Stimulated activated memory B cell treated with anti-CD40 and anti-IgM and Interleukin-4, amounts not matched to agents 10 μg/mL and 1 μg/mL and 100 μg/mL, for 72 hours (primary cell): ENCODE results near the gene DPEP3.
A peak's percentile ranks its signal among the peaks of the same experiment; 100 is the strongest.
"Not testable (repeated sequence)": the region's sequence is repeated elsewhere in the genome, so short reads cannot be mapped to it uniquely, and the experiment has no call there.

Source experiments
- ATAC-seq: fragments of 150-1000 bp; cut with Tn5 transposase; 2 replicates; pipeline ENCODE4 v1.10.0; 2021
- H3K27ac Mint-ChIP-seq: one replicate; pipeline ENCODE4 v1.8.0; 2022; ENCODE audit warnings: mild to moderate bottlenecking, mixed read lengths
- H3K27me3 Mint-ChIP-seq: one replicate; pipeline ENCODE4 v1.8.0; 2022; ENCODE audit warnings: mixed read lengths
- H3K36me3 Mint-ChIP-seq: one replicate; pipeline ENCODE4 v1.8.0; 2022; ENCODE audit warnings: mixed read lengths
- H3K4me1 Mint-ChIP-seq: one replicate; pipeline ENCODE4 v1.8.0; 2022; ENCODE audit warnings: mixed read lengths
- H3K4me3 Mint-ChIP-seq: one replicate; pipeline ENCODE4 v1.8.0; 2022; ENCODE audit warnings: mild to moderate bottlenecking, moderate library complexity, mixed read lengths
- H3K9me3 Mint-ChIP-seq: one replicate; pipeline ENCODE4 v1.8.0; 2022; ENCODE audit warnings: mixed read lengths

The DPEP3 gene

GRCh38 chr16:67998779-67999688 is 18.7 kb upstream of the DPEP3 start, which contains the start of gene DPEP2:
DPEP2 (minus strand) TSS chr16:67999484; CDS start chr16:67993212, 6,272 bp downstream.
- not testable (repeated sequence) for H3K9me3 Mint-ChIP-seq, H3K36me3 Mint-ChIP-seq, H3K27me3 Mint-ChIP-seq
- H3K4me3 Mint-ChIP-seq: peak within 1 kb of the TSS; percentile 79
- H3K4me1 Mint-ChIP-seq: peaks cover 51% of the 10 kb centered on the region
- peak; percentile 95 for ATAC-seq
- H3K27ac Mint-ChIP-seq: peak within 1 kb of the TSS; percentile 89

GRCh38 chr16:67998231-67998778 is 18.0 kb upstream of the DPEP3 start:
- not testable (repeated sequence) for H3K9me3 Mint-ChIP-seq, H3K4me3 Mint-ChIP-seq, H3K36me3 Mint-ChIP-seq, ATAC-seq, H3K27me3 Mint-ChIP-seq
- Mint-ChIP-seq H3K4me1 (peaks cover 59% of the 10 kb centered on the region), H3K27ac (peak overlapping the region; percentile 89)

GRCh38 chr16:67996666-67997065 is 16.4 kb upstream of the DPEP3 start:
- Mint-ChIP-seq H3K36me3 (no peaks in the 10 kb centered on the region), H3K27ac (peak overlapping the region; percentile 27), H3K9me3 (no peaks in the 10 kb centered on the region), H3K4me3 (no peak overlapping the region), H3K27me3 (no peaks in the 10 kb centered on the region), H3K4me1 (peaks cover 70% of the 10 kb centered on the region)
- ATAC-seq: no peak

- H3K27me3 Mint-ChIP-seq: no peaks in the 10 kb centered on the region
- ATAC-seq: peak; percentile 46
- peak overlapping the region; percentile 93 for H3K27ac Mint-ChIP-seq
- no peaks in the 10 kb centered on the region for H3K9me3 Mint-ChIP-seq
- peaks cover 60% of the 10 kb centered on the region for H3K4me1 Mint-ChIP-seq
- no peaks in the 10 kb centered on the region for H3K36me3 Mint-ChIP-seq
- no peak overlapping the region for H3K4me3 Mint-ChIP-seq
Observed at GRCh38 chr16:67995423-67995822, 15.1 kb upstream of the DPEP3 start.

GRCh38 chr16:67994040-67994408 is 13.7 kb upstream of the DPEP3 start:
- H3K4me3 Mint-ChIP-seq: peak overlapping the region; percentile 57
- peak; percentile 20 for ATAC-seq
- H3K4me1 Mint-ChIP-seq: peaks cover 60% of the 10 kb centered on the region
- H3K36me3 Mint-ChIP-seq, H3K9me3 Mint-ChIP-seq, H3K27me3 Mint-ChIP-seq: not testable (repeated sequence)
- peak overlapping the region; percentile 93 for H3K27ac Mint-ChIP-seq

- H3K27me3 Mint-ChIP-seq: no peaks in the 10 kb centered on the region
- peak overlapping the region; percentile 93 for H3K27ac Mint-ChIP-seq
- peaks cover 64% of the 10 kb centered on the region for H3K4me1 Mint-ChIP-seq
- H3K4me3 Mint-ChIP-seq: peak overlapping the region; percentile 67
- H3K9me3 Mint-ChIP-seq: no peaks in the 10 kb centered on the region
- H3K36me3 Mint-ChIP-seq: no peaks in the 10 kb centered on the region
- ATAC-seq: peak; percentile 92
Observed at GRCh38 chr16:67993207-67994039, 13.1 kb upstream of the DPEP3 start.

- H3K9me3 Mint-ChIP-seq: no peaks in the 10 kb centered on the region
Observed at GRCh38 chr16:67992661-67993206, 12.4 kb upstream of the DPEP3 start.

GRCh38 chr16:67990018-67990386 is 9.7 kb upstream of the DPEP3 start:
- Mint-ChIP-seq H3K4me3 (no peak overlapping the region), H3K9me3 (no peaks in the 10 kb centered on the region), H3K36me3 (no peaks in the 10 kb centered on the region), H3K27me3 (no peaks in the 10 kb centered on the region), H3K4me1 (peaks cover 60% of the 10 kb centered on the region), H3K27ac (peak overlapping the region; percentile 59)
- no peak for ATAC-seq

More at GRCh38 chr16:67992661-67993206, 12.4 kb upstream of the DPEP3 start:
- H3K27me3 Mint-ChIP-seq: no peaks in the 10 kb centered on the region
- peaks cover 67% of the 10 kb centered on the region for H3K4me1 Mint-ChIP-seq
- peak overlapping the region; percentile 93 for H3K27ac Mint-ChIP-seq
- ATAC-seq: peak; percentile 24
- peak overlapping the region; percentile 67 for H3K4me3 Mint-ChIP-seq
- H3K36me3 Mint-ChIP-seq: no peaks in the 10 kb centered on the region

GRCh38 chr16:67989322-67990017 is 9.2 kb upstream of the DPEP3 start:
- H3K27ac Mint-ChIP-seq: peak overlapping the region; percentile 59
- no peak overlapping the region for H3K4me3 Mint-ChIP-seq
- H3K27me3 Mint-ChIP-seq: no peaks in the 10 kb centered on the region
- peaks cover 61% of the 10 kb centered on the region for H3K4me1 Mint-ChIP-seq
- ATAC-seq: peak; percentile 56
- no peaks in the 10 kb centered on the region for H3K9me3 Mint-ChIP-seq
- H3K36me3 Mint-ChIP-seq: no peaks in the 10 kb centered on the region

- Mint-ChIP-seq H3K36me3 (no peaks in the 10 kb centered on the region), H3K27me3 (no peaks in the 10 kb centered on the region), H3K27ac (peak overlapping the region; percentile 59), H3K4me3 (no peak overlapping the region), H3K4me1 (peaks cover 64% of the 10 kb centered on the region), H3K9me3 (no peaks in the 10 kb centered on the region)
- no peak for ATAC-seq
Observed at GRCh38 chr16:67988675-67989074, 8.4 kb upstream of the DPEP3 start.

GRCh38 chr16:67987460-67988160 is 7.3 kb upstream of the DPEP3 start:
- Mint-ChIP-seq H3K36me3 (no peaks in the 10 kb centered on the region), H3K9me3 (no peaks in the 10 kb centered on the region), H3K4me1 (peaks cover 62% of the 10 kb centered on the region), H3K4me3 (no peak overlapping the region), H3K27ac (peak overlapping the region; percentile 59), H3K27me3 (no peaks in the 10 kb centered on the region)
- no peak for ATAC-seq

GRCh38 chr16:67986949-67987348 is 6.7 kb upstream of the DPEP3 start:
- ATAC-seq: no peak
- Mint-ChIP-seq H3K36me3 (no peaks in the 10 kb centered on the region), H3K27me3 (no peaks in the 10 kb centered on the region), H3K4me3 (no peak overlapping the region), H3K4me1 (peaks cover 61% of the 10 kb centered on the region), H3K27ac (peak overlapping the region; percentile 59), H3K9me3 (no peaks in the 10 kb centered on the region)

GRCh38 chr16:67982011-67982696 is 1.9 kb upstream of the DPEP3 start:
- Mint-ChIP-seq H3K9me3 (no peaks in the 10 kb centered on the region), H3K27me3 (no peaks in the 10 kb centered on the region), H3K36me3 (no peaks in the 10 kb centered on the region), H3K27ac (peak overlapping the region; percentile 80), H3K4me1 (peaks cover 35% of the 10 kb centered on the region), H3K4me3 (no peak overlapping the region)
- ATAC-seq: no peak
